GM19438 (cell line): ENCODE data around the gene CRTAC1.

Source experiments
- ATAC-seq: cut with Tn5 transposase; IDR thresholded peaks from one replicate; pipeline ENCODE4 v1.9.1; 2021; ENCODE audit warnings: low read depth; ENCODE audit not compliant: unreplicated experiment

The CRTAC1 gene

GRCh38 chr10:97925308-97925938 lies 105.0 kb downstream of the CRTAC1 start:
- ATAC-seq, result no peak

GRCh38 chr10:97924678-97925077 lies 105.7 kb downstream of the CRTAC1 start:
- no peak for ATAC-seq

GRCh38 chr10:97923476-97923875 lies 106.9 kb downstream of the CRTAC1 start:
- ATAC-seq, result no peak

- ATAC-seq, result no peak
Observed at GRCh38 chr10:97923057-97923456, 107.4 kb downstream of the CRTAC1 start.

GRCh38 chr10:97922022-97922758 lies 108.2 kb downstream of the CRTAC1 start:
- no peak for ATAC-seq

- no peak for ATAC-seq
Observed at GRCh38 chr10:97921581-97922021, 108.8 kb downstream of the CRTAC1 start.

GRCh38 chr10:97920865-97921264 lies 109.6 kb downstream of the CRTAC1 start:
- ATAC-seq, result no peak

- no peak for ATAC-seq
Observed at GRCh38 chr10:97919012-97919411, 111.4 kb downstream of the CRTAC1 start.

GRCh38 chr10:97916586-97916985 lies 113.8 kb downstream of the CRTAC1 start:
- no peak for ATAC-seq

GRCh38 chr10:97915346-97916131 lies 114.9 kb downstream of the CRTAC1 start:
- ATAC-seq, result no peak

GRCh38 chr10:97914837-97915211 lies 115.6 kb downstream of the CRTAC1 start:
- peak; percentile 66 for ATAC-seq

GRCh38 chr10:97914171-97914836 lies 116.1 kb downstream of the CRTAC1 start:
- no peak for ATAC-seq

- no peak for ATAC-seq
Observed at GRCh38 chr10:97913614-97914013, 116.8 kb downstream of the CRTAC1 start.

- no peak for ATAC-seq
Observed at GRCh38 chr10:97913193-97913592, 117.2 kb downstream of the CRTAC1 start.

GRCh38 chr10:97911217-97911616 lies 119.2 kb downstream of the CRTAC1 start:
- ATAC-seq, result no peak

- no peak for ATAC-seq
Observed at GRCh38 chr10:97910661-97911060, 119.8 kb downstream of the CRTAC1 start.

- ATAC-seq, result no peak
Observed at GRCh38 chr10:97907830-97908229, 122.6 kb downstream of the CRTAC1 start.

- ATAC-seq, result no peak
Observed at GRCh38 chr10:97907211-97907610, 123.2 kb downstream of the CRTAC1 start.

GRCh38 chr10:97905276-97905675 lies 125.1 kb downstream of the CRTAC1 start:
- no peak for ATAC-seq

- no peak for ATAC-seq
Observed at GRCh38 chr10:97904576-97904975, 125.8 kb downstream of the CRTAC1 start.

- ATAC-seq, result no peak
Observed at GRCh38 chr10:97904018-97904381, 126.4 kb downstream of the CRTAC1 start.
